IMR-90 (cell line): ENCODE measurements around the gene S100A8. TPM values are rescaled to one million over a fixed set of nuclear protein-coding genes. Genes with fewer than 3 reads are reported as not detected.

ENCODE experiments used
- ATAC-seq: fragments of 200-7000 bp; cut with Tn5 transposase; 2 replicates; pipeline ENCODE4 v1.9.1; 2020; ENCODE audit warnings: low read depth, mild to moderate bottlenecking, moderate library complexity
- BruUV-seq: library from RNA; stranded (reverse); fragments of 400-500 nt; replicated peaks from 2 replicates; lab custom pipeline; 2021; lab: Mats Ljungman, UMichigan
- CTCF ChIA-PET: fragments of 300-600 bp; formaldehyde crosslinking; extraction: SDS; loops from one replicate; lab custom pipeline; 2021; ENCODE audit warnings: antibody characterized with exemption; lab: Yijun Ruan, JAX
- POLR2A ChIA-PET: fragments of 300-600 bp; sonication (Branson Sonifier 250); formaldehyde crosslinking; loops from one replicate; lab custom pipeline; 2022; ENCODE audit warnings: antibody characterized with exemption; ENCODE audit not compliant: unreplicated experiment; lab: Charles Lee
- DNase-seq: peaks from one replicate; pipeline ENCODE4 v3.0.0; 2013
- H2AFZ ChIP-seq: replicated peaks from 2 replicates; pipeline ENCODE3; 2013; ENCODE audit warnings: low read length, mild to moderate bottlenecking; ENCODE audit not compliant: poor library complexity
- H2AK5ac ChIP-seq: 2 replicates; pipeline ENCODE4 v1.6.1; 2013; ENCODE audit warnings: low read depth, low read length, inconsistent platforms
- H2AK9ac ChIP-seq: replicated peaks from 2 replicates; pipeline ENCODE3; 2013; ENCODE audit warnings: mild to moderate bottlenecking, low read depth, low read length, moderate library complexity; ENCODE audit not compliant: poor library complexity
- H2BK120ac ChIP-seq: 2 replicates; pipeline ENCODE4 v1.6.1; 2013; ENCODE audit warnings: low read depth, low read length, inconsistent platforms
- H2BK15ac ChIP-seq: 3 replicates; pipeline ENCODE4 v1.6.1; 2013; ENCODE audit warnings: low read depth, low read length, inconsistent platforms
- H2BK20ac ChIP-seq: 2 replicates; pipeline ENCODE4 v1.6.1; 2013; ENCODE audit warnings: low read depth, mild to moderate bottlenecking, inconsistent platforms, low read length, moderate library complexity
- H2BK5ac ChIP-seq: 2 replicates; pipeline ENCODE4 v1.6.1; 2013; ENCODE audit warnings: mild to moderate bottlenecking, low read depth, low read length, inconsistent platforms; ENCODE audit not compliant: poor library complexity, severe bottlenecking
- H3K14ac ChIP-seq: replicated peaks from 2 replicates; pipeline ENCODE4 v1.6.1; 2013; ENCODE audit warnings: low read depth, low read length, inconsistent platforms
- H3K18ac ChIP-seq: 2 replicates; pipeline ENCODE4 v1.6.1; 2013; ENCODE audit warnings: low read depth, low read length, control low read depth
- H3K23ac ChIP-seq: 2 replicates; pipeline ENCODE4 v1.6.1; 2013; ENCODE audit warnings: low read depth, low read length, inconsistent platforms
- H3K27ac ChIP-seq: 2 replicates; pipeline ENCODE4 v1.5.1; 2013; ENCODE audit warnings: mild to moderate bottlenecking, control low read depth, low read length; ENCODE audit not compliant: insufficient read depth
- H3K27me3 ChIP-seq: 2 replicates; pipeline ENCODE4 v1.6.1; 2013; ENCODE audit warnings: low read length; ENCODE audit not compliant: control insufficient read depth, insufficient read depth
- H3K36me3 ChIP-seq: 2 replicates; pipeline ENCODE4 v1.6.1; 2013; ENCODE audit warnings: low read length, mixed read lengths; ENCODE audit not compliant: control insufficient read depth, insufficient read depth
- H3K4ac ChIP-seq: 2 replicates; pipeline ENCODE4 v1.6.1; 2013; ENCODE audit warnings: low read depth, low read length, inconsistent platforms
- H3K4me1 ChIP-seq: 2 replicates; pipeline ENCODE4 v1.6.1; 2013; ENCODE audit warnings: low read length, mixed read lengths; ENCODE audit not compliant: control insufficient read depth, insufficient read depth
- H3K4me2 ChIP-seq: 2 replicates; pipeline ENCODE4 v1.6.1; 2013; ENCODE audit warnings: low read depth, mild to moderate bottlenecking, control low read depth, low read length, moderate library complexity
- H3K4me3 ChIP-seq: 2 replicates; pipeline ENCODE4 v1.5.1; 2013; ENCODE audit warnings: low read depth, mild to moderate bottlenecking, control low read depth, low read length, moderate library complexity; ENCODE audit not compliant: insufficient read depth
- H3K56ac ChIP-seq: 2 replicates; pipeline ENCODE4 v1.6.1; 2013; ENCODE audit warnings: low read length, inconsistent platforms; ENCODE audit not compliant: insufficient read depth; ENCODE audit errors: extremely low read depth
- H3K79me1 ChIP-seq, 2 experiments: 2 replicates each; pipeline ENCODE4 v1.6.1; 2013; ENCODE audit warnings: low read length in 2 of 2, inconsistent platforms in 1 of 2, low read depth in 1 of 2
- H3K9ac ChIP-seq: 2 replicates; pipeline ENCODE4 v1.6.1; 2013; ENCODE audit warnings: low read depth, low read length, control low read depth
- H3K9me1 ChIP-seq: 2 replicates; pipeline ENCODE4 v1.6.1; 2013; ENCODE audit warnings: low read length, inconsistent platforms; ENCODE audit not compliant: insufficient read depth
- H3K9me3 ChIP-seq: 2 replicates; pipeline ENCODE4 v1.6.1; 2013; ENCODE audit warnings: low read length; ENCODE audit not compliant: control insufficient read depth, insufficient read depth
- H4K20me1 ChIP-seq: 2 replicates; pipeline ENCODE4 v1.6.1; 2013; ENCODE audit warnings: low read length, inconsistent platforms; ENCODE audit not compliant: insufficient read depth
- H4K5ac ChIP-seq: 2 replicates; pipeline ENCODE4 v1.6.1; 2013; ENCODE audit warnings: mild to moderate bottlenecking, low read depth, low read length, control low read depth
- H4K8ac ChIP-seq, 2 experiments: 2 replicates each; pipeline ENCODE4 v1.6.1; 2013; ENCODE audit warnings: low read depth in 2 of 2, low read length in 2 of 2, control low read depth in 1 of 2, inconsistent platforms in 1 of 2
- H4K91ac ChIP-seq: 2 replicates; pipeline ENCODE4 v1.6.1; 2013; ENCODE audit warnings: low read depth, low read length, inconsistent platforms; ENCODE audit not compliant: insufficient read depth
- CEBPB ChIP-seq: IDR thresholded peaks from 2 replicates; pipeline ENCODE4 v1.6.1; 2012; ENCODE audit warnings: low read depth, low read length, improper control_type of control experiment
- CHD1 ChIP-seq: IDR thresholded peaks from 2 replicates; pipeline ENCODE4 v1.6.1; 2012; ENCODE audit warnings: low read depth, low read length, improper control_type of control experiment
- FOS ChIP-seq: fragments of 150-350 bp; IDR thresholded peaks from 2 replicates; pipeline ENCODE4 v1.6.1; 2016; ENCODE audit warnings: low read depth, low read length
- MAZ ChIP-seq: IDR thresholded peaks from 2 replicates; pipeline ENCODE4 v1.6.1; 2012; ENCODE audit warnings: low read depth, mild to moderate bottlenecking, low read length, improper control_type of control experiment, moderate library complexity, borderline replicate concordance
- NFE2L2 ChIP-seq: fragments of 150-350 bp; IDR thresholded peaks from 2 replicates; pipeline ENCODE4 v1.6.1; 2016; ENCODE audit warnings: low read depth, mild to moderate bottlenecking, low read length
- POLR2A ChIP-seq: IDR thresholded peaks from 2 replicates; pipeline ENCODE4 v1.6.1; 2012; ENCODE audit warnings: mild to moderate bottlenecking, low read depth, low read length
- RAD21 ChIP-seq: IDR thresholded peaks from 2 replicates; pipeline ENCODE4 v1.6.1; 2012; ENCODE audit warnings: low read length, improper control_type of control experiment
- SMC3 ChIP-seq: fragments of 150-350 bp; IDR thresholded peaks from 2 replicates; pipeline ENCODE4 v1.6.1; 2016; ENCODE audit warnings: low read depth, mild to moderate bottlenecking, antibody characterized with exemption, low read length, moderate library complexity
- WGBS, 2 experiments: methylation state at CpG; one replicate each; pipeline versions ENCODE4 v1.1.5 to v1.1.7; 2013; ENCODE audit warnings: missing lambda C conversion rate in 2 of 2; ENCODE audit not compliant: insufficient read length in 1 of 2; ENCODE audit errors: extremely low coverage in 2 of 2; 5-methylcytosine and 5-hydroxymethylcytosine counted together
- dilution Hi-C: fragments of 300-500 bp; cut with HindIII; formaldehyde crosslinking; loops from one replicate; pipeline ENCODE4 v1.14.3; 2018; ENCODE audit warnings: low sequenced_read_pairs; ENCODE audit not compliant: unreplicated experiment
- in situ Hi-C: fragments of 300-500 bp; cut with MboI; formaldehyde crosslinking; loops from 3 replicates; pipeline ENCODE4 v1.14.3; 2019; ENCODE audit warnings: low sequenced_read_pairs, inconsistent platforms, mixed read lengths
- intact Hi-C: fragments of 100-400 bp; cut with micrococcal nuclease; formaldehyde crosslinking; loops from 2 replicates; pipeline ENCODE4 v1.10.0; 2022
- polyA plus RNA-seq, 3 experiments: library from polyadenylated mRNA; depleted of rRNA; stranded (reverse); fragments of >200 nt; gene quantifications; 2 replicates each; pipeline ENCODE4 v1.2.3, GENCODE V29; 2012; ENCODE audit warnings: low replicate concordance in 1 of 3
- total RNA-seq: library from RNA; depleted of rRNA; stranded (reverse); fragments of >200 nt; gene quantifications from 2 replicates; pipeline ENCODE4 v1.2.3, GENCODE V29; 2012
- TF ChIP-seq, protein P1 (sequence below): fragments of 150-350 bp; IDR thresholded peaks from 2 replicates; pipeline ENCODE4 v1.6.1; 2017; ENCODE audit warnings: mild to moderate bottlenecking, antibody characterized with exemption, low read length, low read depth

S100A8 gene
- total and polyA plus RNA-seq, 2 of the 4 experiments (the other 2 are of a cell fraction): not detected

DNA sequence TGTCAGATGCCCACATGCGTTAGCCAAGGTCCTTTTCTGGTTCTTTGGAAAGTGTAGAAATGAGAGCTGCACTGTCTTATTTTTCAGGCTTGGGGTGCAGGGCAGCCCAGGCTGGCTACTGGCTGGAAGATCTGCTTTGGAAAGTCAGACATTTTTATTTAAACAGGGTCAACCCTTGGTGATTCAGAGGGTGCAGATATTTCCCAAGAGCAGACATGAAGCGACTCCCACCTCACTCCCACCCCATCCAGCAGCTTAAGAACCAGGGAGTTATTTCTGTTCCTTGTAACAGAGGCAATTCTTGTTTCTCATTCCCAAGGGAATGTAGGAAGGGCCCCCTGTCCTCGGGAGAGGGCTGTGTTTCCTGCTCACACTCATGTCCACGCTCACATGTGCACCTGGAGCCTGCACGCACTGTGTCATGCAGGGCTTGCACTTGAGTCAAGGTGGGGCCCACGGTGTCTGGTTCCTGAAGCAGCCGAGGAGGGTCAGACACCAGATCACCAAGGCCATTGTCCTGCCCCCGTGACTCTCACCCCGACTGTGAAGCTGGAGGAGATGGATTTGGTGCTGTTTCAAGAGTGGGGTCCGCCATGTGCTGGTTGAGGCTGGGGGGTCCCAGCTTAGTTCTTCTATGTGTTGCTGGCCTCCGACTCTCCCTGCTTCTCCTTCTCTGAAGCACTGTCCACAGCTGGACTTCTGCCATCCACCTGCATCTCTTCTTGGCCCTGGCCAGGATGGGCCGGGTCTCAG lies 26.4 kb upstream of the S100A8 start:
- TF ChIP-seq RAD21: no peak
- no peak for TF ChIP-seq MAZ
- no peak for TF ChIP-seq CHD1
- no peak for TF ChIP-seq SMC3
- TF ChIP-seq CEBPB: no peak
- TF ChIP-seq POLR2A: no peak
- no peak for TF ChIP-seq FOS
- TF ChIP-seq NFE2L2: no peak
- TF ChIP-seq, protein P1, sequence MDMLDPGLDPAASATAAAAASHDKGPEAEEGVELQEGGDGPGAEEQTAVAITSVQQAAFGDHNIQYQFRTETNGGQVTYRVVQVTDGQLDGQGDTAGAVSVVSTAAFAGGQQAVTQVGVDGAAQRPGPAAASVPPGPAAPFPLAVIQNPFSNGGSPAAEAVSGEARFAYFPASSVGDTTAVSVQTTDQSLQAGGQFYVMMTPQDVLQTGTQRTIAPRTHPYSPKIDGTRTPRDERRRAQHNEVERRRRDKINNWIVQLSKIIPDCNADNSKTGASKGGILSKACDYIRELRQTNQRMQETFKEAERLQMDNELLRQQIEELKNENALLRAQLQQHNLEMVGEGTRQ: no peak
- CTCF ChIA-PET: no interaction called here

More for the DNA sequence above, 26.4 kb upstream of the S100A8 start:
- Histone ChIP-seq H3K9me1 (no peaks in the 10 kb centered on the region), H3K14ac (no peak overlapping the region), H3K79me1 (no peaks in the 10 kb centered on the region), H3K4ac (no peak overlapping the region), H2AK5ac (no peak overlapping the region), H4K91ac (no peak overlapping the region), H3K9ac (no peak overlapping the region), H2BK5ac (no peak overlapping the region), H3K9me3 (no peaks in the 10 kb centered on the region), H4K20me1 (no peaks in the 10 kb centered on the region), H2BK120ac (no peak overlapping the region), H2BK15ac (no peak overlapping the region), H3K4me1 (no peaks in the 10 kb centered on the region), H3K23ac (no peak overlapping the region), H2AFZ (no peak overlapping the region), H3K18ac (no peak overlapping the region), H3K56ac (no peak overlapping the region), H2AK9ac (no peak overlapping the region), H3K4me3 (no peak overlapping the region), H4K8ac (no peak overlapping the region), H3K27ac (no peak overlapping the region), H3K27me3 (no peaks in the 10 kb centered on the region), H3K4me2 (no peak overlapping the region), H2BK20ac (no peak overlapping the region), H4K5ac (no peak overlapping the region), H3K36me3 (no peaks in the 10 kb centered on the region)
- POLR2A ChIA-PET: no interaction called here
- BruUV-seq: no TSS peak
- ATAC-seq (no peak), DNase-seq (no peak)
- intact Hi-C loops (no loop called here), in situ Hi-C loops (no loop called here), dilution Hi-C loops (no loop called here)
- WGBS, 2 experiments: 20% methylated on average over 1 of the region's 12 CpGs; no CpG with 5 or more reads in 1 of the 2 experiments
